ENCODE data around the gene ITPKB.
"Not testable (repeated sequence)": the region's sequence is repeated elsewhere in the genome, so short reads cannot be mapped to it uniquely, and the experiment has no call there.

Gene ITPKB

GRCh38 chr1:226639206-226639605 lies 99.9 kb downstream of the ITPKB start:
- Mint-ChIP-seq H3K36me3 (ENCODE audit: low read depth) (peaks cover 26% of the 10 kb centered on the region), H3K4me1 (peaks cover 52% of the 10 kb centered on the region)
- not testable (repeated sequence) for DNase-seq

GRCh38 chr1:226638608-226639007 lies 100.5 kb downstream of the ITPKB start:
- Mint-ChIP-seq H3K4me3 (no peak overlapping the region), H3K27ac (no peak overlapping the region), H3K9me3 (no peaks in the 10 kb centered on the region), H3K4me1 (peaks cover 50% of the 10 kb centered on the region), H3K27me3 (no peaks in the 10 kb centered on the region), H3K36me3 (ENCODE audit: low read depth) (peaks cover 27% of the 10 kb centered on the region)
- peak; percentile 1 for DNase-seq
- no peak for ATAC-seq

More at GRCh38 chr1:226639206-226639605, 99.9 kb downstream of the ITPKB start:
- ATAC-seq, H3K27me3 Mint-ChIP-seq, H3K9me3 Mint-ChIP-seq, H3K4me3 Mint-ChIP-seq, H3K27ac Mint-ChIP-seq: not testable (repeated sequence)

- H3K27me3 Mint-ChIP-seq = no peaks in the 10 kb centered on the region
Observed at GRCh38 chr1:226638001-226638601, 101.0 kb downstream of the ITPKB start.

DNA sequence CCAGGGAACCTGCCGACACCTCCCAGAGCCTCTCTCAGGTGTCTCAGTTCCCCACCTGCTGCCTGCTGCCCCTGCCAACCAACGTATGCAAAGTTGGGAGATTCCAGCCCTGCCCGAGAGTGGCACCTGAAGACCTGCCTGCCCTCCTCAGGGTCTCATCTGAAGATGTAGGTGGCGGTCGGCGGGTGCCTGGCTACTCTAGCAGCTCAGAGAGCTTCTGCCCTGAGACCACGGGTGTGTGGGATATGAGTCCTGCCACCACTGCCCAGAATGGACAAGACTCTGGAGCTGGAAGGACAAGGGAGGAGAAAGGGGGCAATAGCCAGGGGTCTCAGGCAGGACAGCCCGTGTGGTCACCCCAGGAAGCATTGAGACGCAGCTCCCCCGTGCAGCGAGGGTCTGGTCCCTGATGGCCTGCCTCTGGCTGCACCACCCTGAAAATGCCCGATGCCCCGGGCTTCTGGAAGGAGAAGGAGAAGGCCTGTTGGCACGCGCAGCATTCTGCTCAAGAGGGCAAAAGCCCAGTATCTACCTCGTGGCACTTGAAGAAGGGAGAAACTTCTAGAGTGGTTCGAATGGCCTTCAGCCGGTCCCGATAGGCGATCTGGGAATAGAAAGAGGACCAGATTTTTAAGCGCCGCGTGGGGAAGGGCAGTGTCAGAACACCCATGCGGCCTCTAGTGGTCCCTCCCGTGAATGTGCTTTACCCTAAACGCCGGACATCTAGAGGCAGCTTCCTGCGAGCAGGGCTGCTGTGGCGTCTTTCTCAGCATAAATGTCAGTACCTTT lies 101.7 kb downstream of the ITPKB start:
- Mint-ChIP-seq H3K36me3 (ENCODE audit: low read depth) (peaks cover 31% of the 10 kb centered on the region), H3K9me3 (no peaks in the 10 kb centered on the region), H3K4me3 (no peak overlapping the region), H3K27ac (no peak overlapping the region), H3K4me1 (peaks cover 50% of the 10 kb centered on the region), H3K27me3 (no peaks in the 10 kb centered on the region)
- no peak for ATAC-seq
- DNase-seq = no peak

More at GRCh38 chr1:226638001-226638601, 101.0 kb downstream of the ITPKB start:
- Mint-ChIP-seq H3K36me3 (ENCODE audit: low read depth) (peaks cover 27% of the 10 kb centered on the region), H3K27ac (no peak overlapping the region), H3K9me3 (no peaks in the 10 kb centered on the region), H3K4me1 (peaks cover 50% of the 10 kb centered on the region), H3K4me3 (no peak overlapping the region)
- DNase-seq = no peak
- no peak for ATAC-seq

DNA sequence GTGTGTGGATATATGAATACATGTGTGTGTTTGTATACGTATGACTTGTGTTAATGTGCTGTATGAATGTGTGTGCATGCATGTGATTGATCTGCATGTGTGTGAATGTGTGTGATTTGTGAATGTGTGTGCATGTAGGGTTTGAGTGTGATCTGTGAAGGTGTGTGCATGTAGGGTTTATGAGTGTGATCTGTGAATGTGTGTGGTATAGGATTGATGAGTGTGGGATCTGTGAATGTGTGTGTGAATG lies 102.3 kb downstream of the ITPKB start:
- Mint-ChIP-seq H3K27ac (no peak overlapping the region), H3K4me1 (peaks cover 50% of the 10 kb centered on the region), H3K36me3 (ENCODE audit: low read depth) (peaks cover 31% of the 10 kb centered on the region), H3K9me3 (no peaks in the 10 kb centered on the region), H3K4me3 (no peak overlapping the region), H3K27me3 (no peaks in the 10 kb centered on the region)
- no peak for ATAC-seq
- DNase-seq = no peak

DNA sequence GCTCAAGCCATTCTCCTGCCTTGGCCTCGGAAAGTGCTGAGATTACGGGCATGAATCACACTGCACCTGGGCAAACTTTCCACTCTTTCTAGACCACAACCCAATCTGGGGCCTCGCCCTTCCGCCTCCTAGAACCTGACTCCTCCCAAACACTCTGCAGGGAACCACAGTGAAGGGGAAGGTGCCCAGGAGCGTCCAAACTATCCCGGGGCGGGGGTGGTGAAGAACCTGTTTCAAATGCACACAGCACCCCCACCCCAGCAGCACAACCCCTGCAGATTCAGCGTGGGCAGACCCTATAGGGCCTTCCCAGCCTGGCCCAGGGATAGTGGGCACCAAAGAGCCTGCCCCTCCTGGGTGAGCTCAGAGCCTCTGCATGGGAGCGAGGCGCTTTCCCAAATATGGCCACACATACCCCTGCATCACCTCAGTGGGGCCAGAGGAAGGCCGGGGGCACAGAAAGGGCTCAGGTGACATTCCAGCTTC lies 103.6 kb downstream of the ITPKB start:
- Mint-ChIP-seq H3K27me3 (no peaks in the 10 kb centered on the region), H3K9me3 (no peaks in the 10 kb centered on the region), H3K27ac (peak overlapping the region; percentile 84), H3K4me3 (peak overlapping the region; percentile 68), H3K4me1 (peaks cover 53% of the 10 kb centered on the region), H3K36me3 (ENCODE audit: low read depth) (peaks cover 30% of the 10 kb centered on the region)
- peak; percentile 59 for ATAC-seq
- DNase-seq = peak; percentile 54

GRCh38 chr1:226634611-226635246 lies 104.4 kb downstream of the ITPKB start:
- peak overlapping the region; percentile 68 for H3K4me3 Mint-ChIP-seq

DNA sequence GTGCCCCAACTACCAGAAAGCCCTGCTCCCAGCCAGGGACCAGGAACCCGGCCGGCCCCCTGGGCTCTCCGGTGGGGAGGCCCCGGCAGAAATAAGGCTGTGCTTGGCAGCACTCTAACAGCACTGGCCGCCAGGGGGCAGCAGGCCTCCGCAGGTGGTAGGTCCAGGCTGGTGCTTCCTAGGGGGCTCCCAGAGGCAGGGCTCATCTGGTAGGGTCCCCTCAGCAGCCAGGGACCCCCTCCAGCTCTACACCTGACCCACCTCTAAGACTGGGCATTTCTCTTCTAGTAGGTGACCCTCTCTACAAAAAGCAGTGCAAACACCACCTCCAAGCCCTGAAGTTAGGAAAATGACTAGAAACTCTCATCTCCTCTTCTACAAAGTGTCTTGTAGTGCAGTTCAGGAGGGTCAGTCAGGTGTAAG lies 104.9 kb downstream of the ITPKB start:
- peak; percentile 91 for DNase-seq
- peaks cover 20% of the 10 kb centered on the region for H3K36me3 Mint-ChIP-seq (ENCODE audit: low read depth)
- H3K9me3 Mint-ChIP-seq = no peaks in the 10 kb centered on the region
- no peaks in the 10 kb centered on the region for H3K27me3 Mint-ChIP-seq
- H3K4me3 Mint-ChIP-seq = no peak overlapping the region
- ATAC-seq = peak; percentile 76
- H3K4me1 Mint-ChIP-seq = peaks cover 52% of the 10 kb centered on the region
- H3K27ac Mint-ChIP-seq = peak overlapping the region; percentile 61

More at GRCh38 chr1:226634611-226635246, 104.4 kb downstream of the ITPKB start:
- Mint-ChIP-seq H3K27ac (peak overlapping the region; percentile 84), H3K36me3 (ENCODE audit: low read depth) (peaks cover 25% of the 10 kb centered on the region), H3K4me1 (peaks cover 52% of the 10 kb centered on the region), H3K9me3 (no peaks in the 10 kb centered on the region), H3K27me3 (no peaks in the 10 kb centered on the region)
- DNase-seq = no peak
- ATAC-seq = no peak

- Mint-ChIP-seq H3K36me3 (ENCODE audit: low read depth) (peaks cover 20% of the 10 kb centered on the region), H3K4me1 (peaks cover 53% of the 10 kb centered on the region), H3K9me3 (no peaks in the 10 kb centered on the region), H3K27ac (peak overlapping the region; percentile 92), H3K4me3 (peak overlapping the region; percentile 21), H3K27me3 (no peaks in the 10 kb centered on the region)
- DNase-seq (no peak), ATAC-seq (no peak)
Observed at GRCh38 chr1:226633541-226634165, 105.4 kb downstream of the ITPKB start.

- ATAC-seq (peak; percentile 35), DNase-seq (peak; percentile 72)
- H3K36me3 Mint-ChIP-seq (ENCODE audit: low read depth) = peaks cover 21% of the 10 kb centered on the region
- no peaks in the 10 kb centered on the region for H3K9me3 Mint-ChIP-seq
- H3K27ac Mint-ChIP-seq = peak overlapping the region; percentile 92
- peak overlapping the region; percentile 21 for H3K4me3 Mint-ChIP-seq
- no peaks in the 10 kb centered on the region for H3K27me3 Mint-ChIP-seq
- H3K4me1 Mint-ChIP-seq = peaks cover 61% of the 10 kb centered on the region
Observed at GRCh38 chr1:226632922-226633351, 106.1 kb downstream of the ITPKB start.

- ATAC-seq (no peak), DNase-seq (no peak)
- Mint-ChIP-seq H3K4me1 (peaks cover 67% of the 10 kb centered on the region), H3K4me3 (no peak overlapping the region), H3K36me3 (ENCODE audit: low read depth) (peaks cover 24% of the 10 kb centered on the region), H3K27ac (peak overlapping the region; percentile 92), H3K9me3 (no peaks in the 10 kb centered on the region), H3K27me3 (no peaks in the 10 kb centered on the region)
Observed at GRCh38 chr1:226632169-226632879, 106.8 kb downstream of the ITPKB start.

- DNase-seq = no peak
- Mint-ChIP-seq H3K36me3 (ENCODE audit: low read depth) (peaks cover 24% of the 10 kb centered on the region), H3K27me3 (no peaks in the 10 kb centered on the region), H3K27ac (no peak overlapping the region), H3K9me3 (no peaks in the 10 kb centered on the region), H3K4me1 (peaks cover 72% of the 10 kb centered on the region), H3K4me3 (no peak overlapping the region)
- ATAC-seq = no peak
Observed at GRCh38 chr1:226631229-226632000, 107.7 kb downstream of the ITPKB start.

- no peak for DNase-seq
- Mint-ChIP-seq H3K27me3 (no peaks in the 10 kb centered on the region), H3K36me3 (ENCODE audit: low read depth) (peaks cover 24% of the 10 kb centered on the region), H3K9me3 (no peaks in the 10 kb centered on the region), H3K4me3 (no peak overlapping the region), H3K4me1 (peaks cover 72% of the 10 kb centered on the region), H3K27ac (no peak overlapping the region)
- ATAC-seq = no peak
Observed at GRCh38 chr1:226630592-226630991, 108.5 kb downstream of the ITPKB start.

Measured in activated naive CD8-positive, alpha-beta T cell treated with anti-CD3 and anti-CD28 coated beads, Interleukin-2, amount 50 U/mL, for 24 hours (primary cell).